Measurements from ENCODE around the gene GABRB1.

DNA sequence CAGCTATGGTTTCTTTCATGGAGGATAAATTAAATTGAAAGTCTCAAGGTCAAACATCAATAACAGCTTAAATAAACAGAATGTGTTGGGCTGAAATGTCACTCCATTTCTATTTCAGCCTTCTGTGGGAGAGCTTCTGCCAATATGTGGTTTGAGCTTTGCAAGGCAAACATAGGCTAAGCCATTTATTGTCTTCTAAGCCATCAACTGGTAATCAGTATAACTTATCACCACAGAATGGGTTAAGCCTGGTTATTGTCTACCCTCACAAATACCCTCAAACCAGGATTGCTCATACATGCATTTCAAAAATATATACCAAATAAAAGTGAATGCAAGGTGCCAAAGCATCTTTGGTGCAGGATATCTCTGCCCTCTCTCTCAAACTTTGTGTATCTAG is 52.7 kb downstream of the GABRB1 start:
- TF ChIP-seq, protein P1, sequence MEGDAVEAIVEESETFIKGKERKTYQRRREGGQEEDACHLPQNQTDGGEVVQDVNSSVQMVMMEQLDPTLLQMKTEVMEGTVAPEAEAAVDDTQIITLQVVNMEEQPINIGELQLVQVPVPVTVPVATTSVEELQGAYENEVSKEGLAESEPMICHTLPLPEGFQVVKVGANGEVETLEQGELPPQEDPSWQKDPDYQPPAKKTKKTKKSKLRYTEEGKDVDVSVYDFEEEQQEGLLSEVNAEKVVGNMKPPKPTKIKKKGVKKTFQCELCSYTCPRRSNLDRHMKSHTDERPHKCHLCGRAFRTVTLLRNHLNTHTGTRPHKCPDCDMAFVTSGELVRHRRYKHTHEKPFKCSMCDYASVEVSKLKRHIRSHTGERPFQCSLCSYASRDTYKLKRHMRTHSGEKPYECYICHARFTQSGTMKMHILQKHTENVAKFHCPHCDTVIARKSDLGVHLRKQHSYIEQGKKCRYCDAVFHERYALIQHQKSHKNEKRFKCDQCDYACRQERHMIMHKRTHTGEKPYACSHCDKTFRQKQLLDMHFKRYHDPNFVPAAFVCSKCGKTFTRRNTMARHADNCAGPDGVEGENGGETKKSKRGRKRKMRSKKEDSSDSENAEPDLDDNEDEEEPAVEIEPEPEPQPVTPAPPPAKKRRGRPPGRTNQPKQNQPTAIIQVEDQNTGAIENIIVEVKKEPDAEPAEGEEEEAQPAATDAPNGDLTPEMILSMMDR (IDR thresholded peaks at IDR 0.05), result no peak
- no peak for TF ChIP-seq POLR2A (IDR thresholded peaks at IDR 0.05)

Measured in thyroid gland (tissue), 4 donors.